ENCODE results near the gene SKA1.

GRCh38 chr18:50410894-50411293, 36.0 kb downstream of the SKA1 start:
- TF ChIP-seq, protein P1, sequence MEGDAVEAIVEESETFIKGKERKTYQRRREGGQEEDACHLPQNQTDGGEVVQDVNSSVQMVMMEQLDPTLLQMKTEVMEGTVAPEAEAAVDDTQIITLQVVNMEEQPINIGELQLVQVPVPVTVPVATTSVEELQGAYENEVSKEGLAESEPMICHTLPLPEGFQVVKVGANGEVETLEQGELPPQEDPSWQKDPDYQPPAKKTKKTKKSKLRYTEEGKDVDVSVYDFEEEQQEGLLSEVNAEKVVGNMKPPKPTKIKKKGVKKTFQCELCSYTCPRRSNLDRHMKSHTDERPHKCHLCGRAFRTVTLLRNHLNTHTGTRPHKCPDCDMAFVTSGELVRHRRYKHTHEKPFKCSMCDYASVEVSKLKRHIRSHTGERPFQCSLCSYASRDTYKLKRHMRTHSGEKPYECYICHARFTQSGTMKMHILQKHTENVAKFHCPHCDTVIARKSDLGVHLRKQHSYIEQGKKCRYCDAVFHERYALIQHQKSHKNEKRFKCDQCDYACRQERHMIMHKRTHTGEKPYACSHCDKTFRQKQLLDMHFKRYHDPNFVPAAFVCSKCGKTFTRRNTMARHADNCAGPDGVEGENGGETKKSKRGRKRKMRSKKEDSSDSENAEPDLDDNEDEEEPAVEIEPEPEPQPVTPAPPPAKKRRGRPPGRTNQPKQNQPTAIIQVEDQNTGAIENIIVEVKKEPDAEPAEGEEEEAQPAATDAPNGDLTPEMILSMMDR (conservative IDR thresholded peaks at IDR 0.05) = no peak
- no peak for TF ChIP-seq ZFX (IDR thresholded peaks at IDR 0.05)
